Stomach (tissue), 9 donors: ENCODE results near the gene FURIN. TPM values are rescaled to one million over a fixed set of nuclear protein-coding genes. Genes with fewer than 3 reads are reported as not detected.

Experiments used
- DNase-seq, 2 donors: peaks; one replicate each; pipeline versions ENCODE4 v3.0.0 to v3.0.0-alpha.2; 2013 to 2019
- H3K27ac ChIP-seq, 5 donors: fragments of 200-600 bp in 4 of 5; sonication (generic) in 4 of 5; one replicate each; pipeline ENCODE4 v1.5.1; 2013 to 2019; ENCODE audit warnings: mild to moderate bottlenecking in 1 of 5, moderate library complexity in 1 of 5
- H3K27me3 ChIP-seq, 3 donors: fragments of 200-600 bp; sonication (generic); one replicate each; pipeline ENCODE4 v1.5.1; 2017 to 2019; ENCODE audit warnings: mixed run types in 1 of 3
- H3K36me3 ChIP-seq, 4 donors: fragments of 200-600 bp; sonication (generic); 1 replicate in 3 of 4; 2 replicates in 1 of 4; pipeline ENCODE4 v1.5.1; 2016 to 2019
- H3K4me1 ChIP-seq, 4 donors: fragments of 200-600 bp; sonication (generic); one replicate each; pipeline ENCODE4 v1.5.1; 2016 to 2019
- H3K4me3 ChIP-seq, 4 donors: fragments of 200-600 bp; sonication (generic) in 3 of 4; one replicate each; pipeline ENCODE4 v1.5.1; 2016 to 2019; ENCODE audit warnings: mild to moderate bottlenecking in 1 of 4
- H3K9me3 ChIP-seq, 4 donors: fragments of 200-600 bp; sonication (generic); one replicate each; pipeline ENCODE4 v1.5.1; 2016 to 2019
- CTCF ChIP-seq, 7 experiments: fragments of 450-650 bp in 4 of 7; fragments of 200-600 bp in 3 of 7; sonication (generic) in 3 of 7; IDR thresholded peaks; one replicate each; pipeline ENCODE4 v1.5.1; 2016 to 2019; ENCODE audit warnings: antibody characterized with exemption in 7 of 7, control low read depth in 2 of 7, mild to moderate bottlenecking in 1 of 7
- EP300 ChIP-seq: sonication (generic); formaldehyde crosslinking; IDR thresholded peaks from one replicate; pipeline ENCODE4 v1.6.1; 2017; ENCODE audit warnings: antibody characterized with exemption
- POLR2A ChIP-seq, 4 donors: fragments of 450-650 bp; IDR thresholded peaks; one replicate each; pipeline ENCODE4 v1.6.1; 2016; ENCODE audit warnings: antibody characterized with exemption in 4 of 4, control low read depth in 2 of 4, mild to moderate bottlenecking in 1 of 4, moderate library complexity in 1 of 4
- POLR2AphosphoS5 ChIP-seq, 3 donors: sonication (generic); formaldehyde crosslinking; IDR thresholded peaks; one replicate each; pipeline ENCODE4 v1.6.1; 2016; ENCODE audit warnings: antibody characterized with exemption in 3 of 3
- WGBS, 5 donors: extraction: QIAGEN DNeasy Blood & Tissue Kit in 3 of 5; methylation state at CpG; one replicate each; pipeline versions ENCODE4 v1.1.5 to v1.1.7; 2013 to 2018; 5-methylcytosine and 5-hydroxymethylcytosine counted together
- intact Hi-C: fragments of 100-400 bp; cut with DNase I; formaldehyde crosslinking; loops from one replicate; pipeline ENCODE4 v1.15.1; 2023; ENCODE audit warnings: low total_unique reads
- polyA plus RNA-seq, 3 donors: library from polyadenylated mRNA; stranded (reverse); fragments of 200-250 nt; gene quantifications; one replicate each; pipeline ENCODE4 v1.2.3, GENCODE V29; 2013
- total RNA-seq, 5 donors: library from RNA; depleted of rRNA; stranded (reverse); fragments of >200 nt; gene quantifications; one replicate each; pipeline versions ENCODE4 v1.1.0 to v1.2.3, GENCODE V29; 2014 to 2016
- donor health status: healthy with polysubstance abuse.
- donor health status: Bipolar disorder and iron deficiency.
- donor health status: healthy.

Gene FURIN
- total and polyA plus RNA-seq, 8 donors = 13.7 to 81.1 (median 43.2) TPM

GRCh38 chr15:90857337-90857736, 11.1 kb upstream of the FURIN start:
- H3K27ac ChIP-seq = peak overlapping the region in 1 of 5 donors; percentile 53
- WGBS, 5 donors = 52 to 69% (median 63%) methylated on average over 8 of the region's 8 CpGs
- DNase-seq = peak in 1 of 2 donors; percentile 65

GRCh38 chr15:90857883-90858443, 10.4 kb upstream of the FURIN start:
- Histone ChIP-seq H3K27ac (no peak overlapping the region), H3K4me3 (no peak overlapping the region), H3K4me1 (peaks cover 0 to 33% (median 0%) of the 10 kb centered on the region in 4 donors), H3K36me3 (no peaks in the 10 kb centered on the region), H3K27me3 (no peaks in the 10 kb centered on the region), H3K9me3 (no peaks in the 10 kb centered on the region)
- TF ChIP-seq POLR2AphosphoS5 (IDR thresholded peaks at IDR 0.05) = no peak
- TF ChIP-seq EP300 = no peak
- no peak for TF ChIP-seq POLR2A (IDR thresholded peaks at IDR 0.05)
- TF ChIP-seq CTCF (IDR thresholded peaks at IDR 0.05) = no peak
- intact Hi-C loops = no loop called here
- no peak for DNase-seq
- WGBS, 5 donors = 91 to 93% (median 92%) methylated on average over 8 of the region's 8 CpGs

More at GRCh38 chr15:90857337-90857736, 11.1 kb upstream of the FURIN start:
- H3K27me3 ChIP-seq = no peaks in the 10 kb centered on the region
- TF ChIP-seq EP300 (no peak), CTCF (IDR thresholded peaks at IDR 0.05) (no peak), POLR2AphosphoS5 (IDR thresholded peaks at IDR 0.05) (no peak), POLR2A (IDR thresholded peaks at IDR 0.05) (no peak)
- H3K4me1 ChIP-seq = peaks cover 0 to 38% (median 0%) of the 10 kb centered on the region in 4 donors
- no peak overlapping the region for H3K4me3 ChIP-seq
- H3K9me3 ChIP-seq = no peaks in the 10 kb centered on the region
- H3K36me3 ChIP-seq = no peaks in the 10 kb centered on the region
- intact Hi-C loops = no loop called here

- H3K36me3 ChIP-seq = no peaks in the 10 kb centered on the region
- TF ChIP-seq POLR2A (IDR thresholded peaks at IDR 0.05) (no peak), EP300 (no peak), CTCF (IDR thresholded peaks at IDR 0.05) (no peak)
- intact Hi-C loops = no loop called here
- H3K27ac ChIP-seq = peak overlapping the region in 1 of 5 donors; percentile 32
- H3K9me3 ChIP-seq = no peaks in the 10 kb centered on the region
- H3K27me3 ChIP-seq = no peaks in the 10 kb centered on the region
- H3K4me3 ChIP-seq = no peak overlapping the region
- WGBS, 5 donors = 53 to 68% (median 56%) methylated on average over 9 to 10 of the region's 10 CpGs
- peak in 1 of 2 donors; percentile 2 for DNase-seq
- H3K4me1 ChIP-seq = peaks cover 0 to 40% (median 0%) of the 10 kb centered on the region in 4 donors
Measured at GRCh38 chr15:90859234-90860131, 8.9 kb upstream of the FURIN start.

GRCh38 chr15:90860450-90860849, 7.9 kb upstream of the FURIN start:
- Histone ChIP-seq H3K9me3 (no peaks in the 10 kb centered on the region), H3K4me1 (peaks cover 0 to 40% (median 0%) of the 10 kb centered on the region in 4 donors), H3K27me3 (no peaks in the 10 kb centered on the region), H3K36me3 (no peaks in the 10 kb centered on the region), H3K27ac (no peak overlapping the region), H3K4me3 (no peak overlapping the region)
- 61 to 77% (median 73%) methylated on average over 7 of the region's 7 CpGs for WGBS, 5 donors
- no peak for TF ChIP-seq POLR2A (IDR thresholded peaks at IDR 0.05)
- TF ChIP-seq POLR2AphosphoS5 (IDR thresholded peaks at IDR 0.05) = no peak
- TF ChIP-seq CTCF (IDR thresholded peaks at IDR 0.05) = no peak
- no peak for TF ChIP-seq EP300
- intact Hi-C loops = no loop called here
- no peak for DNase-seq
